Keratinocyte (primary cell): ENCODE data around the gene PTDSS2. TPM values are rescaled to one million over a fixed set of nuclear protein-coding genes. Genes with fewer than 3 reads are reported as not detected.
A peak's percentile ranks its signal among the peaks of the same experiment; 100 is the strongest.

ENCODE experiments used
- DNase-seq: peaks from one replicate; pipeline ENCODE4 v3.0.0-alpha.2; 2011; ENCODE audit warnings: low read depth, missing footprints, low spot score
- FAIRE-seq: peaks from 2 replicates; lab custom pipeline; 2011; peaks lifted over from hg19 to GRCh38; lab: Jason Lieb, UNC
- H2AFZ ChIP-seq: 2 replicates; pipeline ENCODE4 v1.6.0; 2012; ENCODE audit warnings: low read length, control low read depth, inconsistent platforms; ENCODE audit not compliant: control insufficient read depth
- H3K27ac ChIP-seq: 2 replicates; pipeline ENCODE4 v1.5.1; 2011; ENCODE audit warnings: low read length; ENCODE audit not compliant: control insufficient read depth, insufficient read depth
- H3K27me3 ChIP-seq: 3 replicates; pipeline ENCODE4 v1.6.0; 2011; ENCODE audit warnings: low read length; ENCODE audit not compliant: control insufficient read depth, insufficient read depth; ENCODE audit errors: extremely low read depth
- H3K36me3 ChIP-seq, 2 experiments: 2 replicates in 1 of 2; 3 replicates in 1 of 2; pipeline ENCODE4 v1.5.1; 2011; ENCODE audit warnings: low read length in 2 of 2, mild to moderate bottlenecking in 1 of 2; ENCODE audit not compliant: control insufficient read depth in 2 of 2, insufficient read depth in 2 of 2; ENCODE audit errors: extremely low read depth in 1 of 2
- H3K4me1 ChIP-seq: 3 replicates; pipeline ENCODE4 v1.5.1; 2011; ENCODE audit warnings: low read length; ENCODE audit not compliant: control insufficient read depth, insufficient read depth; ENCODE audit errors: extremely low read depth
- H3K4me2 ChIP-seq: 3 replicates; pipeline ENCODE4 v1.6.0; 2011; ENCODE audit warnings: low read depth, low read length; ENCODE audit not compliant: control insufficient read depth, insufficient read depth; ENCODE audit errors: extremely low read depth
- H3K4me3 ChIP-seq, 3 experiments: fragments of 200-600 bp in 1 of 3; sonication (generic) in 1 of 3; 2 replicates in 2 of 3; 3 replicates in 1 of 3; pipeline ENCODE4 v1.5.1; 2011 to 2016; ENCODE audit warnings: low read length in 3 of 3, mild to moderate bottlenecking in 3 of 3, control low read depth in 2 of 3, inconsistent platforms in 1 of 3, low read depth in 1 of 3, mixed read lengths in 1 of 3, mixed run types in 1 of 3, moderate library complexity in 1 of 3; ENCODE audit not compliant: control insufficient read depth in 2 of 3, insufficient read depth in 2 of 3; ENCODE audit errors: extremely low read depth in 1 of 3
- H3K79me2 ChIP-seq: 2 replicates; pipeline ENCODE4 v1.6.0; 2012; ENCODE audit warnings: low read length; ENCODE audit not compliant: control insufficient read depth, insufficient read depth
- H3K9ac ChIP-seq: 3 replicates; pipeline ENCODE4 v1.6.0; 2011; ENCODE audit warnings: low read length; ENCODE audit not compliant: control insufficient read depth, insufficient read depth; ENCODE audit errors: extremely low read depth
- H3K9me1 ChIP-seq: 3 replicates; pipeline ENCODE4 v1.6.0; 2011; ENCODE audit warnings: low read length; ENCODE audit not compliant: control insufficient read depth, insufficient read depth; ENCODE audit errors: extremely low read depth
- H3K9me3 ChIP-seq: 2 replicates; pipeline ENCODE4 v1.5.1; 2012; ENCODE audit warnings: low read depth, low read length; ENCODE audit not compliant: control insufficient read depth
- H4K20me1 ChIP-seq: 3 replicates; pipeline ENCODE4 v1.6.0; 2011; ENCODE audit warnings: low read length; ENCODE audit not compliant: control insufficient read depth, insufficient read depth; ENCODE audit errors: extremely low read depth
- CTCF ChIP-seq, 3 experiments: IDR thresholded peaks in 1 of 3; conservative IDR thresholded peaks in 1 of 3; optimal IDR thresholded peaks in 1 of 3; 2 replicates in 2 of 3; 3 replicates in 1 of 3; pipeline versions ENCODE3 to v1.5.1; 2011; ENCODE audit warnings: low read length in 3 of 3, mild to moderate bottlenecking in 3 of 3, moderate library complexity in 2 of 3, control low read depth in 1 of 3, inconsistent platforms in 1 of 3; ENCODE audit not compliant: insufficient read depth in 2 of 3; ENCODE audit errors: extremely low read depth in 1 of 3
- EZH2 ChIP-seq: IDR thresholded peaks from one replicate; pipeline ENCODE4 v1.6.1; 2012; ENCODE audit warnings: inconsistent platforms, mild to moderate bottlenecking, low read length, moderate library complexity
- dilution Hi-C: fragments of 300-500 bp; cut with MboI; formaldehyde crosslinking; loops from one replicate; pipeline ENCODE4 v1.7.0; 2020; ENCODE audit warnings: low sequenced_read_pairs; ENCODE audit not compliant: extremely low pct_ligation_motif_present
- polyA plus RNA-seq, 5 experiments: library from polyadenylated mRNA; depleted of rRNA in 3 of 5; stranded (reverse) in 3 of 5; stranded (forward) in 1 of 5; unstranded in 1 of 5; fragments of >200 nt; gene quantifications; 1 replicate in 1 of 5; 2 replicates in 3 of 5; 3 replicates in 1 of 5; pipeline versions ENCODE4 v1.2.1 to v1.2.3, GENCODE V29; 2011 to 2012; ENCODE audit warnings: missing spikeins in 2 of 5, low read depth in 1 of 5, low replicate concordance in 1 of 5

The PTDSS2 gene
- polyA plus RNA-seq, 1 donor (not counting 4 experiments of a cell fraction or from before 2014, with no cell fraction given), result 21.6 TPM

- dilution Hi-C loops, result no loop called here
- H3K9ac ChIP-seq, result no peak overlapping the region
- peaks cover 31% of the 10 kb centered on the region for H3K4me1 ChIP-seq
- no peak for FAIRE-seq
- no peak overlapping the region for H3K4me2 ChIP-seq
- TF ChIP-seq EZH2 (no peak), CTCF (optimal IDR thresholded peaks at IDR 0.05 in 1 of 3, IDR thresholded peaks at IDR 0.05 in 1 of 3, conservative IDR thresholded peaks at IDR 0.05 in 1 of 3; ENCODE audit: extremely low read depth in 1 of 3, insufficient read depth in 2 of 3, low read length in 3 of 3) (no peak)
- no peak overlapping the region for H3K27ac ChIP-seq
- no peak for DNase-seq
- H3K79me2 ChIP-seq, result peaks cover 9% of the 10 kb centered on the region
- no peaks in the 10 kb centered on the region for H3K9me1 ChIP-seq
- H2AFZ ChIP-seq, result no peak overlapping the region
- H3K9me3 ChIP-seq, result no peaks in the 10 kb centered on the region
- H4K20me1 ChIP-seq, result no peaks in the 10 kb centered on the region
- H3K36me3 ChIP-seq, result no peaks in the 10 kb centered on the region
- H3K4me3 ChIP-seq, result no peak overlapping the region
- H3K27me3 ChIP-seq, result no peaks in the 10 kb centered on the region
Observed at GRCh38 chr11:442611-443081, 7.4 kb upstream of the PTDSS2 start.

- no peaks in the 10 kb centered on the region for H3K27me3 ChIP-seq
- peaks cover 35% of the 10 kb centered on the region for H3K4me1 ChIP-seq
- no peak overlapping the region for H3K4me3 ChIP-seq
- H3K79me2 ChIP-seq, result peaks cover 7% of the 10 kb centered on the region
- no peak overlapping the region for H2AFZ ChIP-seq
- FAIRE-seq (peak; percentile 66), DNase-seq (no peak)
- H3K27ac ChIP-seq, result no peak overlapping the region
- H3K4me2 ChIP-seq, result no peak overlapping the region
- dilution Hi-C loops, result no loop called here
- H3K36me3 ChIP-seq, result no peaks in the 10 kb centered on the region
- no peaks in the 10 kb centered on the region for H4K20me1 ChIP-seq
- no peak overlapping the region for H3K9ac ChIP-seq
- TF ChIP-seq CTCF (optimal IDR thresholded peaks at IDR 0.05 in 1 of 3, IDR thresholded peaks at IDR 0.05 in 1 of 3, conservative IDR thresholded peaks at IDR 0.05 in 1 of 3; ENCODE audit: extremely low read depth in 1 of 3, insufficient read depth in 2 of 3, low read length in 3 of 3), result no peak
- TF ChIP-seq EZH2, result no peak
- H3K9me3 ChIP-seq, result no peaks in the 10 kb centered on the region
- H3K9me1 ChIP-seq, result no peaks in the 10 kb centered on the region
Observed at GRCh38 chr11:443542-444199, 6.4 kb upstream of the PTDSS2 start.
